ENCODE results near the gene C6orf120. TPM values are rescaled to one million over a fixed set of nuclear protein-coding genes. Genes with fewer than 3 reads are reported as not detected.

Gene C6orf120
- total and polyA plus RNA-seq, 2 of the 13 experiments (the other 11 are each of a cell fraction or from before 2014, with no cell fraction given): 21.7 to 29.9 TPM

DNA sequence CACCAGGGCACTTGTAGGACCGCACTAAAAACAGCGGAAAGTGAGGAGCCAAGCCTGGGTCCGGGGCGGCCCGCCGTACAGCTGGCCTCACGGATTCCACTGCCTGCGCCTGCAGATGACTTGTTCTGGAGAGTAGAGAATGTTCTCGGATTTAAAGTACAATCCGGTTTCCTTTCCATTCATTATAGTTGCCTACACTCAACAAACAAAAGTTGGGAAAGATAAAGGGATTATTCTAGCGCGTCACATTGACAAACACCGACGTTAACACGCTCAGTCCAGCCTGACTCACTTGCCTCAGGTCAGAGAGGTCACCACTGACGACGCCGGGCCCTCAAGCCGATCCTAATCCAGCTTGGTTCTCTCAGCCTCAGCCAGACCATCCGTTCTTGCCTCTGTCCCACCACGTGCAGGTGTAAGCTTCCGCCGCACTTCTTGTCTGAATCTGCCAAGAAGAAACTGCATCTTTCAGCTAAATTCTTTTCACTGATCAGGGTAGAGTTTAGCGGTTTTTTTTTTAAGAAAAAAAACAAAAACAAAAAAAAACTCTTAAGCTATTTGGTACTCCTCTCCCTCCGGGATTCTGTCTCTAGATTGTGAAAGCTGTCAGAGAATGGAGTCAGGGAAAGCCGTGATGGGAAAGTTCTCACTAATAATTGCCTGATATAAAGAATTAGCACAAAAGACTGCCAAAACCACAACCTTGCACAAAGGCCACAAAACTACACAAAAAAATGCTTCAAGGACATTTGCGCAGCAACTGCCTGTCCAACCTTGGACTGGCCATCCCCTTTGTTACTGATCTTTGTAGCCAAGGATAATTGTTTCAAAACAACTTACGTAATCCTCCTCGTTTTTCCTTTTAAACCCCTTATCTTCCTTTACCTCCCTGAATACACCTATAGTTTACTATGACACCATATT is 23.5 kb downstream of the C6orf120 start (continued):
- TF ChIP-seq, protein P1, sequence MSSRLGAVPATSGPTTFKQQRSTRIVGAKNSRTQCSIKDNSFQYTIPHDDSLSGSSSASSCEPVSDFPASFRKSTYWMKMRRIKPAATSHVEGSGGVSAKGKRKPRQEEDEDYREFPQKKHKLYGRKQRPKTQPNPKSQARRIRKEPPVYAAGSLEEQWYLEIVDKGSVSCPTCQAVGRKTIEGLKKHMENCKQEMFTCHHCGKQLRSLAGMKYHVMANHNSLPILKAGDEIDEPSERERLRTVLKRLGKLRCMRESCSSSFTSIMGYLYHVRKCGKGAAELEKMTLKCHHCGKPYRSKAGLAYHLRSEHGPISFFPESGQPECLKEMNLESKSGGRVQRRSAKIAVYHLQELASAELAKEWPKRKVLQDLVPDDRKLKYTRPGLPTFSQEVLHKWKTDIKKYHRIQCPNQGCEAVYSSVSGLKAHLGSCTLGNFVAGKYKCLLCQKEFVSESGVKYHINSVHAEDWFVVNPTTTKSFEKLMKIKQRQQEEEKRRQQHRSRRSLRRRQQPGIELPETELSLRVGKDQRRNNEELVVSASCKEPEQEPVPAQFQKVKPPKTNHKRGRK (CRISPR knock-in tag; IDR thresholded peaks at IDR 0.05): no peak
- TF ChIP-seq, protein P2, sequence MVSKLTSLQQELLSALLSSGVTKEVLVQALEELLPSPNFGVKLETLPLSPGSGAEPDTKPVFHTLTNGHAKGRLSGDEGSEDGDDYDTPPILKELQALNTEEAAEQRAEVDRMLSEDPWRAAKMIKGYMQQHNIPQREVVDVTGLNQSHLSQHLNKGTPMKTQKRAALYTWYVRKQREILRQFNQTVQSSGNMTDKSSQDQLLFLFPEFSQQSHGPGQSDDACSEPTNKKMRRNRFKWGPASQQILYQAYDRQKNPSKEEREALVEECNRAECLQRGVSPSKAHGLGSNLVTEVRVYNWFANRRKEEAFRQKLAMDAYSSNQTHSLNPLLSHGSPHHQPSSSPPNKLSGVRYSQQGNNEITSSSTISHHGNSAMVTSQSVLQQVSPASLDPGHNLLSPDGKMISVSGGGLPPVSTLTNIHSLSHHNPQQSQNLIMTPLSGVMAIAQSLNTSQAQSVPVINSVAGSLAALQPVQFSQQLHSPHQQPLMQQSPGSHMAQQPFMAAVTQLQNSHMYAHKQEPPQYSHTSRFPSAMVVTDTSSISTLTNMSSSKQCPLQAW (CRISPR knock-in tag; IDR thresholded peaks at IDR 0.05): peak; percentile 14; the same call in 1 of the 2 replicates
- TF ChIP-seq STAT5B (CRISPR knock-in tag; IDR thresholded peaks at IDR 0.05) (no peak; the same call in 1 of the 2 replicates), CENPX (CRISPR knock-in tag; IDR thresholded peaks at IDR 0.05) (no peak), ZSCAN25 (CRISPR knock-in tag; IDR thresholded peaks at IDR 0.05) (peak; percentile 59), HNRNPLL (IDR thresholded peaks at IDR 0.05; ENCODE audit: low read depth, low read length, poor library complexity, severe bottlenecking) (peak; percentile 33), SRY (CRISPR knock-in tag; IDR thresholded peaks at IDR 0.05) (no peak; the same call in none of the 2 replicates), NFIB (CRISPR knock-in tag; IDR thresholded peaks at IDR 0.05; ENCODE audit: borderline replicate concordance) (no peak), ZNF224 (CRISPR knock-in tag; IDR thresholded peaks at IDR 0.05) (no peak), ZNF766 (CRISPR knock-in tag; IDR thresholded peaks at IDR 0.05; ENCODE audit: borderline replicate concordance) (no peak; the same call in none of the 2 replicates), SOX5 (CRISPR knock-in tag; IDR thresholded peaks at IDR 0.05; ENCODE audit: borderline replicate concordance) (peak; percentile 98), ISL2 (CRISPR knock-in tag; IDR thresholded peaks at IDR 0.05) (peak; percentile 69), ZFP36L2 (CRISPR knock-in tag; IDR thresholded peaks at IDR 0.05) (no peak), ZSCAN21 (CRISPR knock-in tag; IDR thresholded peaks at IDR 0.05; ENCODE audit: borderline replicate concordance) (no peak)
- TF ChIP-seq, protein P3, sequence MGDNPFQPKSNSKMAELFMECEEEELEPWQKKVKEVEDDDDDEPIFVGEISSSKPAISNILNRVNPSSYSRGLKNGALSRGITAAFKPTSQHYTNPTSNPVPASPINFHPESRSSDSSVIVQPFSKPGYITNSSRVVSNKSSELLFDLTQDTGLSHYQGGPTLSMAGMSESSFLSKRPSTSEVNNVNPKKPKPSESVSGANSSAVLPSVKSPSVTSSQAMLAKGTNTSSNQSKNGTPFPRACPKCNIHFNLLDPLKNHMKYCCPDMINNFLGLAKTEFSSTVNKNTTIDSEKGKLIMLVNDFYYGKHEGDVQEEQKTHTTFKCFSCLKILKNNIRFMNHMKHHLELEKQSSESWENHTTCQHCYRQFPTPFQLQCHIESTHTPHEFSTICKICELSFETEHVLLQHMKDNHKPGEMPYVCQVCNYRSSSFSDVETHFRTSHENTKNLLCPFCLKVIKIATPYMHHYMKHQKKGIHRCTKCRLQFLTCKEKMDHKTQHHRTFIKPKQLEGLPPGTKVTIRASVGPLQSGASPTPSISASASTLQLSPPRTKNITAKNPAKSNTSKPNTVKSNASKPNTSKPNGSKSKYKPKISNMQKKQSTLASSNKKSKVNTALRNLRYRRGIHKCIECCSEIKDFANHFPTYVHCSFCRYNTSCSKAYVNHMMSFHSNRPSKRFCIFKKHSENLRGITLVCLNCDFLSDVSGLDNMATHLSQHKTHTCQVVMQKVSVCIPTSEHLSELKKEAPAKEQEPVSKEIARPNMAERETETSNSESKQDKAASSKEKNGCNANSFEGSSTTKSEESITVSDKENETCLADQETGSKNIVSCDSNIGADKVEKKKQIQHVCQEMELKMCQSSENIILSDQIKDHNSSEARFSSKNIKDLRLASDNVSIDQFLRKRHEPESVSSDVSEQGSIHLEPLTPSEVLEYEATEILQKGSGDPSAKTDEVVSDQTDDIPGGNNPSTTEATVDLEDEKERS (CRISPR knock-in tag; IDR thresholded peaks at IDR 0.05): peak; percentile 65; the same call in 1 of the 2 replicates
- TF ChIP-seq, protein P4, sequence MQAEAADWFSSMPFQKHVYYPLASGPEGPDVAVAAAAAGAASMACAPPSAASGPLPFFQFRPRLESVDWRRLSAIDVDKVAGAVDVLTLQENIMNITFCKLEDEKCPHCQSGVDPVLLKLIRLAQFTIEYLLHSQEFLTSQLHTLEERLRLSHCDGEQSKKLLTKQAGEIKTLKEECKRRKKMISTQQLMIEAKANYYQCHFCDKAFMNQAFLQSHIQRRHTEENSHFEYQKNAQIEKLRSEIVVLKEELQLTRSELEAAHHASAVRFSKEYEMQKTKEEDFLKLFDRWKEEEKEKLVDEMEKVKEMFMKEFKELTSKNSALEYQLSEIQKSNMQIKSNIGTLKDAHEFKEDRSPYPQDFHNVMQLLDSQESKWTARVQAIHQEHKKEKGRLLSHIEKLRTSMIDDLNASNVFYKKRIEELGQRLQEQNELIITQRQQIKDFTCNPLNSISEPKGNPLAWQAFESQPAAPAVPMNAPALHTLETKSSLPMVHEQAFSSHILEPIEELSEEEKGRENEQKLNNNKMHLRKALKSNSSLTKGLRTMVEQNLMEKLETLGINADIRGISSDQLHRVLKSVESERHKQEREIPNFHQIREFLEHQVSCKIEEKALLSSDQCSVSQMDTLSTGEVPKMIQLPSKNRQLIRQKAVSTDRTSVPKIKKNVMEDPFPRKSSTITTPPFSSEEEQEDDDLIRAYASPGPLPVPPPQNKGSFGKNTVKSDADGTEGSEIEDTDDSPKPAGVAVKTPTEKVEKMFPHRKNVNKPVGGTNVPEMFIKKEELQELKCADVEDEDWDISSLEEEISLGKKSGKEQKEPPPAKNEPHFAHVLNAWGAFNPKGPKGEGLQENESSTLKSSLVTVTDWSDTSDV (CRISPR knock-in tag; IDR thresholded peaks at IDR 0.05): peak; percentile 10; the same call in 1 of the 2 replicates
- TF ChIP-seq, protein P5, sequence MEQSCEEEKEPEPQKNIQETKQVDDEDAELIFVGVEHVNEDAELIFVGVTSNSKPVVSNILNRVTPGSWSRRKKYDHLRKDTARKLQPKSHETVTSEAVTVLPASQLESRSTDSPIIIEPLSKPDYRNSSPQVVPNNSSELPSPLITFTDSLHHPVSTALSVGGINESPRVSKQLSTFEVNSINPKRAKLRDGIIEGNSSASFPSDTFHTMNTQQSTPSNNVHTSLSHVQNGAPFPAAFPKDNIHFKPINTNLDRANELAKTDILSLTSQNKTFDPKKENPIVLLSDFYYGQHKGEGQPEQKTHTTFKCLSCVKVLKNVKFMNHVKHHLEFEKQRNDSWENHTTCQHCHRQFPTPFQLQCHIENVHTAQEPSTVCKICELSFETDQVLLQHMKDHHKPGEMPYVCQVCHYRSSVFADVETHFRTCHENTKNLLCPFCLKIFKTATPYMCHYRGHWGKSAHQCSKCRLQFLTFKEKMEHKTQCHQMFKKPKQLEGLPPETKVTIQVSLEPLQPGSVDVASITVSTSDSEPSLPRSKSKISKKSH (CRISPR knock-in tag; IDR thresholded peaks at IDR 0.05; ENCODE audit: borderline replicate concordance): peak; percentile 33; the same call in 1 of the 2 replicates
